IPS-15b (cell line): ENCODE measurements around the gene PLXNA2.

Experiments used
- H3K27me3 ChIP-seq: one replicate; pipeline ENCODE4 v1.6.1; 2013; ENCODE audit warnings: low read length; ENCODE audit not compliant: control insufficient read depth, insufficient read depth
- H3K36me3 ChIP-seq: one replicate; pipeline ENCODE4 v1.6.1; 2013; ENCODE audit warnings: low read length; ENCODE audit not compliant: control insufficient read depth, insufficient read depth
- H3K4me1 ChIP-seq: one replicate; pipeline ENCODE4 v1.6.1; 2013; ENCODE audit warnings: mild to moderate bottlenecking, low read length; ENCODE audit not compliant: control insufficient read depth, insufficient read depth
- H3K4me3 ChIP-seq: one replicate; pipeline ENCODE4 v1.5.1; 2013; ENCODE audit warnings: low read depth, low read length
- H3K9ac ChIP-seq: one replicate; pipeline ENCODE4 v1.6.1; 2013; ENCODE audit warnings: low read depth, mild to moderate bottlenecking, low read length
- H3K9me3 ChIP-seq: one replicate; pipeline ENCODE4 v1.6.1; 2013; ENCODE audit warnings: mild to moderate bottlenecking, low read length; ENCODE audit not compliant: control insufficient read depth, insufficient read depth

Gene PLXNA2

DNA sequence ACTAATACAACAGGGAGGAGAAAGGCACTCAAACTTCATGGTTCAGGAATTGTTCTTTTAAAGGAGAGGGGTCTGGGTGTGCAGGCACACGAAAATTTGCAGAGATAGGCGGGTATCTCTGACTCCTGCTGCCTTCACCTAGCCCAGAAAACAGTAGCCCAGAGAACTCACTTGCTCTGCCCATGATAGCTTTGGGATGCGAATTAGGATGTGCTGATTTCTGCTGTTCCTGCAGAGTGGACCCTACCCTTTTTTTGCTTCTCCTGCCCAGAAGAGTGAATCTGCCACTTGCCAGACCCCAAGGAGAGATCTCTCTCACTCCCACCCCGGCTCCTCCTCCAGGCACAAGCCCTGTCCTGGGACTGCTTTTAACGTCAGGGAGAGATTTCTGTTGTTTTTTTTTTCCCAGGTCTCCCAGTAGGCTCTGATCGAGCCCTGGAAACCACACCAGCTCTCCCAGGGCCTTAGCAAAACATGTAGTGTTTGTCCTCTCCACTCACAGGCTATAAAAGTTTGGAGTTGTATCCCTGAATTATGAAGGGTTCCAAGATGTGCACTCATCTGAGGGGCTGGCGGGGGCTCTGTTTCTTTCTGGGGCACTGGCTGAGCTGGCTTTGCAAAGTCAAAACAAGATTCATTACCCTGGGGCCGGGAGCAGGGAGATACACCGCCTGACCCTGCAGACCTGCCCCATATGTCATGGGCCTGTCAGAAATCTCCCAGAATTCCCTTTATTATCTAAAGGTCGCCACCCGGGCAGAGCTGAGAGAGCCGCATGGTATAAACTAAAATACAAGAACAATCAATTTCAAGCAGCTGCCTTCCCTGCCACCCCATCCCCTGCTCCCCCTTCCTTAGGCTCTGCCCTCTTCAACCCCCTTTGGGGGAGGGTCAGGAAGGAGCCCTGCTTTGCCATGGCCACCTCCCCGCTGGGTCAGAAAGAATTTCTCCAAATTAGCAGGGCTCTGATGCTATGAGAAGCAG lies 17.9 kb downstream of the PLXNA2 start:
- Histone ChIP-seq H3K27me3 (no peaks in the 10 kb centered on the region), H3K4me1 (peaks cover 3% of the 10 kb centered on the region), H3K4me3 (no peak overlapping the region), H3K36me3 (no peaks in the 10 kb centered on the region), H3K9ac (no peak overlapping the region), H3K9me3 (no peaks in the 10 kb centered on the region)

DNA sequence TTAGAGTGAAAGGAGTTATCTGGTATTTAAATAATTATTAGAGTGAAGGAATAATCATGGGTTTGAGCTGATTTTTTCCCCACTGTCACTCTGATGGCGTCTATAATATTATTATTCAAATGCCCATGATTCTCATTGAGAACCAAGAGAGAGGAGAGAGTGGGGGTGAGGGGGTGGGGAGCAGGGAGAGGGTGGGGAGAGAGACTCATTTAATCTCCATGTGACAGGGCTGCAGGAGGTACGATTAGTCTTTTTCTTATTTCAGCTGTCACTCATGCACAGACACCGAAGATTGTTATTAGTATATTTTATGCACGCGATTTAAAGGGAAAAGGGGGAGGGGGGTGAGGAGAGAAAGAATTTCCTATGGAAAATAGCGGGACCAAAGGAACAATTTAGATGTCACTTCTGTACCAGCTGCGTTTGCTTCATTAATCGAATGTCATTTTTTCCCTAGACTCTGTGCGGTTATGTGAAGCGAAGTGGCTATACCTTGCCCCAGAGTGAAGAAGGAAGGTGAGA lies 19.9 kb downstream of the PLXNA2 start:
- H3K4me1 ChIP-seq: peaks cover 3% of the 10 kb centered on the region
- no peak overlapping the region for H3K4me3 ChIP-seq
- H3K9me3 ChIP-seq: no peaks in the 10 kb centered on the region
- no peaks in the 10 kb centered on the region for H3K27me3 ChIP-seq
- no peaks in the 10 kb centered on the region for H3K36me3 ChIP-seq
- no peak overlapping the region for H3K9ac ChIP-seq

DNA sequence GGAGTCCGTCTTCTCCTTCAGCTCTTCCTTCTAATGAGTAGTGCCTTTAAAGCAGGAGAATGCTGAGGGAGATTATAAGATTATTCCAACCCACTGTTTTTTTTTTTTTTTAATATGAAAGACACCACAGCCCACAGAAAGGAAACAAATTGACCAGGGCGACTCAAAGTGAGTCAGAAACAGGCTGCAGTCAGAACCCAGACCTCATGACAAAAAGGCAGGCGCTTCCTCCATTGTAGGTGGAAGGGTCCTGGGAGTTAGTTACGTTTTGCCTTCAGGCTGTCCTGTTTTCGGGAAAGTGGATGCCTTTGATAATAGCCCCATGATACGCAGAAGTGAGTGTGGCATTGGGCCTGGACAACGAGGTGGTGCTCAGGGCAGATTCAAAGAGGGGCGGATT lies 21.0 kb downstream of the PLXNA2 start:
- no peak overlapping the region for H3K4me3 ChIP-seq
- no peaks in the 10 kb centered on the region for H3K27me3 ChIP-seq
- peaks cover 3% of the 10 kb centered on the region for H3K4me1 ChIP-seq
- no peak overlapping the region for H3K9ac ChIP-seq
- no peaks in the 10 kb centered on the region for H3K36me3 ChIP-seq
- no peaks in the 10 kb centered on the region for H3K9me3 ChIP-seq

DNA sequence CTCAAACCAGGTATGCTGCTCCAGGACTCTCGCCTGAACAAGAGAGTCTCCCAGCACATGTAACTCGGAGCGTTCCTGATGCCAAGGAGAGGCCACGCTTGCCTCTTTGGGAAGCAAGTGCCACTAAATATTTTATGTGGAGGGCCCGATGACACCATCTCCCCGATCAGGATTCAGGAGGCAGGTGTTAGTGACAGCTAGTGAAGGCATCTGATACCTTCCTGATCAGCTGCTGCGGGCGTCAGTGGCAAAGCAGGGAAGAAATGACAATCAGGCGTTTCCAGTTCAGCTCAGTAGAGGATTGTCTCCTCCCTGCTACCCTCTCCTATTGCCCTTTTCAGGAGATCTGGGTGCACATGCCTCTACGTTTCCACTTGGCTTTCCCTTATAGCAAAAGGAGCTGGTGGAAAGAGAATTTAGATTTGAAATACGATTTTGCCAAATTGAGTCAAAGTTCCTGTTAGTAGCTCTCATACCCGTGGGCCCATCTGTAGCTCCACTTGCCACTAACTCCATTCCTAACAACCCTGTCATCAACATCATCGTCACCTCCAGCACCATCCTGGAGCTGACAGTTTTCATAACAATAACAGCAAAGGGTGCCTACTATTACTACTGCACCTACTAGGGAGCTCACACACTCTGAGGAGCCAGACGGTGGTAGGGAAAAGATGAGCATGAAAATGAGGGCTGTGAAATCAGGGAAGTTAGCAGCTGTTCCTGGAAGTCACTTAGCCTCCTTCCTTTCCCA lies 21.6 kb downstream of the PLXNA2 start:
- no peaks in the 10 kb centered on the region for H3K36me3 ChIP-seq
- no peaks in the 10 kb centered on the region for H3K9me3 ChIP-seq
- peaks cover 3% of the 10 kb centered on the region for H3K4me1 ChIP-seq
- no peaks in the 10 kb centered on the region for H3K27me3 ChIP-seq
- no peak overlapping the region for H3K9ac ChIP-seq
- no peak overlapping the region for H3K4me3 ChIP-seq

GRCh38 chr1:208221291-208221622 lies 22.9 kb downstream of the PLXNA2 start:
- Histone ChIP-seq H3K36me3 (no peaks in the 10 kb centered on the region), H3K4me3 (no peak overlapping the region), H3K9me3 (no peaks in the 10 kb centered on the region), H3K4me1 (peaks cover 2% of the 10 kb centered on the region), H3K9ac (no peak overlapping the region), H3K27me3 (no peaks in the 10 kb centered on the region)

DNA sequence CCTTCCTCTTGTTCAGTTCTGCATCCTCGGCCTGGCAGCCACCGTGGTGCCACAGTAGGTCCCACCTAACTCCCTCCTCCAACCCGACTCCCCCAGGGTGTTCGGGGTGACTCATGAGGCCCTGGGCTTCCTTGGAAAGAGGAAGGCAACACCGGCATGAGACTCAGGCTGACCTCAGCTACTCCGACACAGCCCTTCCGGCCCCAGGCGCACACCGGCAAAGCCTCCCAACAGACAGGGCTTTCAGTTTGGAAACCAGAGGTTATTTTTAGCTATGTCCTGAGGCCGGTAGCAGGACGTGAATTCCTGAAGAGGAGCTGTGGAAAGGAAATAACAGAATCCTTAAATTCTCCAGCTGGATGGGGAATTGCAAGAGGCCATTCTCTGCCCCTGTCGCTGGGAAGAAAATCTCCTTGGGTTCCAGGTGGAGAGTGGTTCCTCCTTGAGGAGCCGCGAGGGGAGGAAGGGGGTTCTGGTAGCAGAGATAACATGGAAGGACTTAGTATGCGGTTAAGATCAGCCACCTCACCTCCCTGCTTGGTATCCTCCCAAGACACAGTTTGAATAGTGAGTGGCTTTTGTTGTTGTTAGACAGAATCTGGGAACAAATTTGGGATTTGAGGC lies 24.4 kb downstream of the PLXNA2 start:
- Histone ChIP-seq H3K9ac (no peak overlapping the region), H3K9me3 (no peaks in the 10 kb centered on the region), H3K4me3 (no peak overlapping the region), H3K36me3 (no peaks in the 10 kb centered on the region), H3K4me1 (no peaks in the 10 kb centered on the region), H3K27me3 (no peaks in the 10 kb centered on the region)

DNA sequence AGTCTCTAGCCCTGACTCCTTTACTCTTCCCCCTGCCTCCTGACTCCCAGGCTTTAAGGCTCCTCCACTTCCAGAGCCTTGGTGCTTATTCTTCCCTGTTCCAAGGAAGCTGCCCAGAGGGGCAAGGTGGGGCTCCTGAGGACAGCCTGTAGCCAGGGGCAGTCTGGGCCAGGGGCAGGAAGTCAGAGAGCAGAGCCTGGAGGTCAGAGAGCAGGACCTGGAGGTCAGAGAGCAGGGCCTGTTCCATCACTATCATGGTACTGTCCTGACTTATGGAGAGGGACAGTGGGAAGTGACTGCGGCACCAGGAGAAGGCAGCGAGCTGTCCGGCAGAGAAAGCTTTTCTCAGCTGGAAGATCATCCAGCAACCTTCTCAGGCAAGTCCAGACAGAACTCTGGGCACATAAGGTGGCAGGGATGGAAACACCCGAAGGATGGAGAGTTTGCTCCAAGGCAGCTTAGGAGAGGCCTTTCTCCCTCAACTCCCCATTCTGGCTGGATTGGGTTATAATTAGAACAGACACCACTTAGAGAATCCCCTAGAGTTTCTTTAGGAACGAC lies 25.0 kb downstream of the PLXNA2 start:
- Histone ChIP-seq H3K9me3 (no peaks in the 10 kb centered on the region), H3K9ac (no peak overlapping the region), H3K27me3 (no peaks in the 10 kb centered on the region), H3K36me3 (no peaks in the 10 kb centered on the region), H3K4me3 (no peak overlapping the region), H3K4me1 (no peaks in the 10 kb centered on the region)

DNA sequence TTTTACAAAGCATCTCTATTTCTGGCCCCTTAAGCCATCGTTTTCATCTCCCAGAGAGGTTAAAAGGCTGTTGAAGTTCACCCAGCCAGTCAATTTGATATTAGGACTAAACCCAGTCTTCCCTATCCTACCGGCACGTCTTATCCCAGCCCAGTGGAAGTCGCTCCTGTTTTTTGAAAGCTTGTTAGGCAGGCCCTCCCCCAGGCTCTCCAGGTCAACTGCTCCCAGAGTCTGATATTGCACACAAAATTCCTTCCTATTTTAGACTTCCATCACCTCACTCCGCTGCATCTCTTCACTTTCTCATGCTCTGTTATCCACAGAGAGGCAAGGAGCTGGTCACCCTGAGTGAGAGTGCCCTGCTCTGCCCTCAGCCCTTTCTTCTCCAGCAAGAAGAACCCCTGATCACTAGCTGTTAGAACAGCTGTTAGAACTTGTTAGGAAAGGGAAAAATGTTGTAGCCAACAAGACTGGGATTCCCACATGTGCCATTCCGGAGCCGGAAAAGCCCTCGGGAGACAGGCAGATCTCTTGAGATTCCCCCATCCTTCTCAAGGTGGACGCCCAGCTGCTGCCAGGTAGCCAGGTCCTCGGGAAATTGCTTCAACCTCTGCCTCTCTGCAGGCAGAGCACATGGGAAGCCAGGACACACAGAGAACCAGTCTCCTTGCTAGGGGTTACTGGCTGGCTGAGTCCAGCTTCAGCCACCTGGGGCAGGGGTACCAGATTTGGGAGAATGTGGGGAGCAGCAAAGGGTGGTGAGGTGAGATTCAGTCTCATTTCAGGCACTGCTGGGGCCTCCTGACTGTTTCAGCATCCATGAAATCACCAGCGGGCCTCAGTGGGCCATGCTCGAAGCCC lies 25.7 kb downstream of the PLXNA2 start:
- no peak overlapping the region for H3K4me3 ChIP-seq
- H3K9me3 ChIP-seq: no peaks in the 10 kb centered on the region
- no peaks in the 10 kb centered on the region for H3K4me1 ChIP-seq
- no peak overlapping the region for H3K9ac ChIP-seq
- no peaks in the 10 kb centered on the region for H3K27me3 ChIP-seq
- no peaks in the 10 kb centered on the region for H3K36me3 ChIP-seq

GRCh38 chr1:208217781-208218180 lies 26.4 kb downstream of the PLXNA2 start:
- H3K4me3 ChIP-seq: no peak overlapping the region
- H3K4me1 ChIP-seq: no peaks in the 10 kb centered on the region
- H3K9me3 ChIP-seq: no peaks in the 10 kb centered on the region
- no peaks in the 10 kb centered on the region for H3K36me3 ChIP-seq
- no peaks in the 10 kb centered on the region for H3K27me3 ChIP-seq
- no peak overlapping the region for H3K9ac ChIP-seq

GRCh38 chr1:208216806-208217205 lies 27.4 kb downstream of the PLXNA2 start:
- Histone ChIP-seq H3K27me3 (no peaks in the 10 kb centered on the region), H3K4me3 (no peak overlapping the region), H3K4me1 (no peaks in the 10 kb centered on the region), H3K9me3 (no peaks in the 10 kb centered on the region), H3K36me3 (no peaks in the 10 kb centered on the region), H3K9ac (no peak overlapping the region)

DNA sequence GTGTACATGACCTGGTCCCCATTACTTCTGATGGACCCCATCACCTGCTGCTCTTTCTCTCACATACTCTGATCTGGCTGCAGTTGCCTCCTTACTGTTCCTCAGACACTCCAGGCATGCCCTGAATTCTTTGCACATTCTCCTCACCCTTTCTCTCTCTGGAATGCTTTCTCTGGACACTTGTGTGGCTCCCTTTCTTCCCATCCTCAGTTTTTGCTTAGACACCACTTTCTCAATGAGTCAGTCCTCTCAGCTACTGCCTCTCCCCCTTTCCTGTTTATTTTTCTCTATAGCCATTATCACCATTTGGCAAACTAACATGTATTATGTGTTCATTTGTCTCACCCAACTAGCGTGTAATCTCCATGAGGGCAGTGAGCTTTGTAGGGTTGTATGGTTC lies 28.1 kb downstream of the PLXNA2 start:
- Histone ChIP-seq H3K9me3 (no peaks in the 10 kb centered on the region), H3K4me1 (no peaks in the 10 kb centered on the region), H3K36me3 (no peaks in the 10 kb centered on the region), H3K27me3 (no peaks in the 10 kb centered on the region), H3K4me3 (no peak overlapping the region), H3K9ac (no peak overlapping the region)
